Measurements from ENCODE around the gene PHACTR4. TPM values are rescaled to one million over a fixed set of nuclear protein-coding genes. Genes with fewer than 3 reads are reported as not detected.

The PHACTR4 gene
- total and polyA plus RNA-seq, 9 of the 15 experiments (the other 6 are each of a cell fraction or from before 2014, with no cell fraction given) = 6.4 to 43.6 (median 14.2) TPM

- TF ChIP-seq BRD4 (IDR thresholded peaks at IDR 0.05) = no peak
- no peak for TF ChIP-seq E2F3 (CRISPR knock-in tag; IDR thresholded peaks at IDR 0.05)
- TF ChIP-seq MTA3 (IDR thresholded peaks at IDR 0.05; ENCODE audit: borderline replicate concordance) = 0 out of 2 replicates have a peak, but pooled peaks have one; percentile 52
- no peak for TF ChIP-seq RBM25 (IDR thresholded peaks at IDR 0.05; ENCODE audit: low read depth, low read length, severe bottlenecking)
- no peak for TF ChIP-seq NFXL1 (CRISPR knock-in tag; IDR thresholded peaks at IDR 0.05)
- TF ChIP-seq SP2 (IDR thresholded peaks at IDR 0.05; ENCODE audit: extremely low read depth, low read depth, low read length, poor library complexity, severe bottlenecking) = no peak
- TF ChIP-seq ZFX (CRISPR knock-in tag; IDR thresholded peaks at IDR 0.05) = peak; percentile 46; the same call in 1 of the 2 replicates
- no peak for TF ChIP-seq SREBF2 (CRISPR knock-in tag; IDR thresholded peaks at IDR 0.05)
- TF ChIP-seq ZNF518B (CRISPR knock-in tag; IDR thresholded peaks at IDR 0.05) = no peak
- peak; percentile 56; the same call in 1 of the 2 replicates for TF ChIP-seq JUND (IDR thresholded peaks at IDR 0.05; ENCODE audit: borderline replicate concordance, low read depth, low read length)
- TF ChIP-seq JUND (tag; IDR thresholded peaks at IDR 0.05; ENCODE audit: borderline replicate concordance, low read depth, low read length) = no peak; the same call in 2 of the 3 replicates
- no peak for TF ChIP-seq HDAC1 (IDR thresholded peaks at IDR 0.05)
- no peak for TF ChIP-seq SMC3 (conservative IDR thresholded peaks at IDR 0.05; ENCODE audit: insufficient read depth, low read depth, low read length)
- no peak for TF ChIP-seq ZNF655 (CRISPR knock-in tag; IDR thresholded peaks at IDR 0.05)
- TF ChIP-seq CBX2 (IDR thresholded peaks at IDR 0.05; ENCODE audit: insufficient read depth, low read length, poor library complexity, severe bottlenecking) = no peak
- TF ChIP-seq ETV1 (tag; conservative IDR thresholded peaks at IDR 0.05; ENCODE audit: low read depth) = 0 out of 2 replicates have a peak, but pooled peaks have one; percentile 12
- TF ChIP-seq KLF16 (IDR thresholded peaks at IDR 0.05) = peak; percentile 43
- TF ChIP-seq ARID2 (IDR thresholded peaks at IDR 0.05) = no peak
- peak; percentile 45; the same call in 1 of the 2 replicates for TF ChIP-seq NFE2 (IDR thresholded peaks at IDR 0.05; ENCODE audit: low read depth)
- TF ChIP-seq RBM22 (IDR thresholded peaks at IDR 0.05; ENCODE audit: low read depth, low read length, poor library complexity, severe bottlenecking) = no peak
- no peak for TF ChIP-seq FOXA1 (IDR thresholded peaks at IDR 0.05; ENCODE audit: borderline replicate concordance)
- peak; percentile 82 for TF ChIP-seq MEIS2 (IDR thresholded peaks at IDR 0.05; ENCODE audit: partially characterized antibody)
- TF ChIP-seq POLR2AphosphoS5 (IDR thresholded peaks at IDR 0.05; ENCODE audit: control insufficient read depth, insufficient read depth, low read depth, low read length) = peak; percentile 62; the same call in 1 of the 2 replicates
These were observed 80.4 kb downstream of the PHACTR4 start (continued) for GRCh38 chr1:28449904-28450303.

All from K562 (cell line).